Testis (tissue), 2 donors: ENCODE measurements around the gene MICB.

Experiments
- POLR2A ChIP-seq: fragments of 450-650 bp; IDR thresholded peaks from one replicate; pipeline ENCODE4 v1.6.1; 2017; ENCODE audit warnings: antibody characterized with exemption, mild to moderate bottlenecking, moderate library complexity
- TF ChIP-seq, protein P1 (sequence below), 3 experiments: fragments of 450-650 bp in 2 of 3; fragments of 200-600 bp in 1 of 3; sonication (generic) in 1 of 3; IDR thresholded peaks; one replicate each; pipeline ENCODE4 v1.5.1; 2016 to 2019; ENCODE audit warnings: antibody characterized with exemption in 3 of 3, mild to moderate bottlenecking in 2 of 3, moderate library complexity in 1 of 3

GRCh38 chr6:31531771-31532643, 34.1 kb downstream of the MICB start:
- TF ChIP-seq, protein P1, sequence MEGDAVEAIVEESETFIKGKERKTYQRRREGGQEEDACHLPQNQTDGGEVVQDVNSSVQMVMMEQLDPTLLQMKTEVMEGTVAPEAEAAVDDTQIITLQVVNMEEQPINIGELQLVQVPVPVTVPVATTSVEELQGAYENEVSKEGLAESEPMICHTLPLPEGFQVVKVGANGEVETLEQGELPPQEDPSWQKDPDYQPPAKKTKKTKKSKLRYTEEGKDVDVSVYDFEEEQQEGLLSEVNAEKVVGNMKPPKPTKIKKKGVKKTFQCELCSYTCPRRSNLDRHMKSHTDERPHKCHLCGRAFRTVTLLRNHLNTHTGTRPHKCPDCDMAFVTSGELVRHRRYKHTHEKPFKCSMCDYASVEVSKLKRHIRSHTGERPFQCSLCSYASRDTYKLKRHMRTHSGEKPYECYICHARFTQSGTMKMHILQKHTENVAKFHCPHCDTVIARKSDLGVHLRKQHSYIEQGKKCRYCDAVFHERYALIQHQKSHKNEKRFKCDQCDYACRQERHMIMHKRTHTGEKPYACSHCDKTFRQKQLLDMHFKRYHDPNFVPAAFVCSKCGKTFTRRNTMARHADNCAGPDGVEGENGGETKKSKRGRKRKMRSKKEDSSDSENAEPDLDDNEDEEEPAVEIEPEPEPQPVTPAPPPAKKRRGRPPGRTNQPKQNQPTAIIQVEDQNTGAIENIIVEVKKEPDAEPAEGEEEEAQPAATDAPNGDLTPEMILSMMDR (IDR thresholded peaks at IDR 0.05): no peak
- no peak for TF ChIP-seq POLR2A
